DMS153 (cell line): ENCODE data around the gene PROKR2.

Experiments used
- DNase-seq: peaks from one replicate; lab custom pipeline; 2025; lab: John Stamatoyannopoulos, UW

The PROKR2 gene

GRCh38 chr20:5282561-5282960, 34.2 kb downstream of the PROKR2 start:
- DNase-seq = no peak

DNA sequence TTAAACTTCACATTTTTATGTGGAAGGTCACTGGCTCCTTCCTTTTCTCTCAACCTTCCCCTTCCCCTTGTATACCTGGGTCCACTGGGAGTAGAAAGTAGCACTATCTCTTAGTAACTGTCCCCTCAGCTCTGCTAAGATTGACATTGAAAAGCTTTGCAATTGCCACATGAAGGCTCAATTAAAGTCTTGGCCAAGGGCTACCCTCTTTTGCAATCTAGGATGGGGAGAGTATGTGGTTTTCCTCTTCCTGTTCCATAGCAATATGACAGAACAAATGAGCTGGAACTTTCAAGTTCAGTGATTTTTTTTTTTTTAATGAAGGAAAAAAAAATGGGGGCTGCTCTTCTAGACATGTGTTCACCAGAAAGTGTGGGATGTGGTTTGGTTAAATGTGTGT, 37.1 kb downstream of the PROKR2 start:
- no peak for DNase-seq

- no peak for DNase-seq
These were observed 44.5 kb downstream of the PROKR2 start for GRCh38 chr20:5272268-5272667.

GRCh38 chr20:5270603-5271002, 46.2 kb downstream of the PROKR2 start:
- DNase-seq = no peak

DNA sequence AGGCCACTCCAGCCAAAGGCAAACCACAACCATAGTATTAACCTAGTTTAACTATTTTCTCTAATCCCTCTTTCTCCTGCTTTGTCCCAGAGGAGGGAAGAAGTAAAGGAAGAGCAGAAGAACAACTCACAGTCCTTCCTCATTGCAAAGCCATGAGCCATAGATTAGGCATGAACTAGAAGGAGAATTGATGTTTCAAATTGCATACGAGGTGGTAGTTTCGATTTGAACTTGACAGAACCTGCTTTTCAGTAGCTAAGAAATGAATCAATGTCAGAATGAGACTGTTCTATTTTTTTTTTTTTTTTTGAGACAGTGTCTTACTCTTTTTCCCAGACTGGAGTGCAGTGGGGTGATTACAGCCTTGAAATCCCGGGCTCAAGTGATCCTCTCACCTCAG, 48.3 kb downstream of the PROKR2 start:
- DNase-seq = no peak

GRCh38 chr20:5267092-5267491, 49.7 kb downstream of the PROKR2 start:
- DNase-seq = no peak
